WERI-Rb-1 (cell line): ENCODE results near the gene UGCG.
"Not testable (repeated sequence)": the region's sequence is repeated elsewhere in the genome, so short reads cannot be mapped to it uniquely, and the experiment has no call there.

Experiments
- DNase-seq: peaks from one replicate; pipeline ENCODE4 v3.0.0-alpha.2; 2020
- H3K27ac ChIP-seq: fragments of 250-450 bp; sonication (Bioruptor Pico); 2 replicates; pipeline ENCODE4 v1.5.1; 2020; ENCODE audit warnings: mild to moderate bottlenecking, moderate library complexity
- H3K27me3 ChIP-seq: fragments of 250-450 bp; sonication (Bioruptor Pico); 2 replicates; pipeline ENCODE4 v1.5.1; 2021; ENCODE audit warnings: mild to moderate bottlenecking, low read depth, moderate library complexity; ENCODE audit not compliant: insufficient read depth, severe bottlenecking
- H3K36me3 ChIP-seq: fragments of 250-450 bp; sonication (Bioruptor Pico); 2 replicates; pipeline ENCODE4 v1.5.1; 2020; ENCODE audit warnings: mild to moderate bottlenecking, moderate library complexity
- H3K4me3 ChIP-seq: 2 replicates; pipeline ENCODE4 v1.5.1; 2011; ENCODE audit warnings: low read depth, mild to moderate bottlenecking, control low read depth, low read length
- H3K9me3 ChIP-seq: fragments of 250-450 bp; sonication (Bioruptor Pico); 2 replicates; pipeline ENCODE4 v1.5.1; 2021; ENCODE audit warnings: mild to moderate bottlenecking, moderate library complexity; ENCODE audit not compliant: severe bottlenecking
- CTCF ChIP-seq: IDR thresholded peaks from 2 replicates; pipeline ENCODE4 v1.5.1; 2011; ENCODE audit warnings: low read depth, mild to moderate bottlenecking, control low read depth, inconsistent platforms, low read length

Gene UGCG

GRCh38 chr9:111900858-111901612 is 4.4 kb downstream of the UGCG start:
- Histone ChIP-seq H3K27me3 (no peaks in the 10 kb centered on the region), H3K27ac (no peak overlapping the region), H3K9me3 (no peaks in the 10 kb centered on the region), H3K36me3 (peaks cover 3% of the 10 kb centered on the region; the same call in 1 of the 2 replicates), H3K4me3 (no peak overlapping the region)
- no peak for DNase-seq
- no peak for TF ChIP-seq CTCF

GRCh38 chr9:111902391-111903139 is 6.0 kb downstream of the UGCG start:
- Histone ChIP-seq H3K27ac (no peak overlapping the region), H3K36me3 (no peaks in the 10 kb centered on the region), H3K9me3 (no peaks in the 10 kb centered on the region), H3K4me3 (no peak overlapping the region), H3K27me3 (no peaks in the 10 kb centered on the region)
- no peak for DNase-seq
- no peak for TF ChIP-seq CTCF

- H3K4me3 ChIP-seq, DNase-seq, H3K27me3 ChIP-seq, H3K9me3 ChIP-seq, H3K36me3 ChIP-seq, H3K27ac ChIP-seq: not testable (repeated sequence)
Measured at GRCh38 chr9:111903535-111903934, 6.9 kb downstream of the UGCG start.

GRCh38 chr9:111904026-111904425 is 7.4 kb downstream of the UGCG start:
- Histone ChIP-seq H3K9me3 (no peaks in the 10 kb centered on the region), H3K27me3 (no peaks in the 10 kb centered on the region), H3K27ac (no peak overlapping the region), H3K4me3 (no peak overlapping the region), H3K36me3 (no peaks in the 10 kb centered on the region)
- DNase-seq = no peak
- TF ChIP-seq CTCF = no peak

GRCh38 chr9:111904891-111905291 is 8.3 kb downstream of the UGCG start:
- H3K9me3 ChIP-seq = no peaks in the 10 kb centered on the region
- H3K27me3 ChIP-seq = no peaks in the 10 kb centered on the region
- H3K36me3 ChIP-seq = no peaks in the 10 kb centered on the region
- TF ChIP-seq CTCF = no peak
- H3K27ac ChIP-seq = no peak overlapping the region
- no peak for DNase-seq
- no peak overlapping the region for H3K4me3 ChIP-seq

- Histone ChIP-seq H3K27ac (no peak overlapping the region), H3K4me3 (no peak overlapping the region), H3K36me3 (no peaks in the 10 kb centered on the region; the same call in 1 of the 2 replicates), H3K27me3 (no peaks in the 10 kb centered on the region), H3K9me3 (no peaks in the 10 kb centered on the region)
- no peak for DNase-seq
- no peak for TF ChIP-seq CTCF
Measured at GRCh38 chr9:111907147-111907546, 10.5 kb downstream of the UGCG start.
